Measurements from ENCODE around the gene ACOT8.

Gene ACOT8

GRCh38 chr20:45836841-45837240 lies 20.4 kb downstream of the ACOT8 start:
- H2AFZ ChIP-seq (ENCODE audit: low read length), result no peak overlapping the region
- no peaks in the 10 kb centered on the region for H3K36me3 ChIP-seq (replicated peaks; ENCODE audit: insufficient read depth, low read length)
- no peak overlapping the region for H3K4me2 ChIP-seq (ENCODE audit: low read depth, low read length)
- H3K9ac ChIP-seq (ENCODE audit: low read length), result no peak overlapping the region
- H3K27ac ChIP-seq (ENCODE audit: low read length), result no peak overlapping the region
- no peaks in the 10 kb centered on the region for H3K27me3 ChIP-seq (replicated peaks; ENCODE audit: insufficient read depth, low read length)
- no peak overlapping the region for H3K4me3 ChIP-seq (ENCODE audit: low read length)
- no peaks in the 10 kb centered on the region for H3K9me2 ChIP-seq (replicated peaks; ENCODE audit: insufficient read depth, low read length)
- H3K4me1 ChIP-seq (ENCODE audit: low read length), result no peaks in the 10 kb centered on the region
- H4K20me1 ChIP-seq (ENCODE audit: insufficient read depth, low read length), result no peaks in the 10 kb centered on the region
- DNase-seq, result no peak
- H3F3A ChIP-seq (ENCODE audit: insufficient read depth, low read length), result no peaks in the 10 kb centered on the region
- no peaks in the 10 kb centered on the region for H3K79me2 ChIP-seq (ENCODE audit: low read length)
- no peaks in the 10 kb centered on the region for H3K9me3 ChIP-seq (replicated peaks; ENCODE audit: insufficient read depth, low read length)
- no peak for TF ChIP-seq EZH2 (optimal IDR thresholded peaks at IDR 0.05; ENCODE audit: low read depth, low read length)
- TF ChIP-seq EZH2phosphoT487 (IDR thresholded peaks at IDR 0.05; ENCODE audit: low read length), result no peak
- TF ChIP-seq, protein P1, sequence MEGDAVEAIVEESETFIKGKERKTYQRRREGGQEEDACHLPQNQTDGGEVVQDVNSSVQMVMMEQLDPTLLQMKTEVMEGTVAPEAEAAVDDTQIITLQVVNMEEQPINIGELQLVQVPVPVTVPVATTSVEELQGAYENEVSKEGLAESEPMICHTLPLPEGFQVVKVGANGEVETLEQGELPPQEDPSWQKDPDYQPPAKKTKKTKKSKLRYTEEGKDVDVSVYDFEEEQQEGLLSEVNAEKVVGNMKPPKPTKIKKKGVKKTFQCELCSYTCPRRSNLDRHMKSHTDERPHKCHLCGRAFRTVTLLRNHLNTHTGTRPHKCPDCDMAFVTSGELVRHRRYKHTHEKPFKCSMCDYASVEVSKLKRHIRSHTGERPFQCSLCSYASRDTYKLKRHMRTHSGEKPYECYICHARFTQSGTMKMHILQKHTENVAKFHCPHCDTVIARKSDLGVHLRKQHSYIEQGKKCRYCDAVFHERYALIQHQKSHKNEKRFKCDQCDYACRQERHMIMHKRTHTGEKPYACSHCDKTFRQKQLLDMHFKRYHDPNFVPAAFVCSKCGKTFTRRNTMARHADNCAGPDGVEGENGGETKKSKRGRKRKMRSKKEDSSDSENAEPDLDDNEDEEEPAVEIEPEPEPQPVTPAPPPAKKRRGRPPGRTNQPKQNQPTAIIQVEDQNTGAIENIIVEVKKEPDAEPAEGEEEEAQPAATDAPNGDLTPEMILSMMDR (IDR thresholded peaks at IDR 0.05; ENCODE audit: low read length), result no peak

GRCh38 chr20:45835825-45836224 lies 21.4 kb downstream of the ACOT8 start:
- Histone ChIP-seq H4K20me1 (ENCODE audit: insufficient read depth, low read length) (no peaks in the 10 kb centered on the region), H3K4me2 (ENCODE audit: low read depth, low read length) (no peak overlapping the region), H3K4me1 (ENCODE audit: low read length) (no peaks in the 10 kb centered on the region), H3K9ac (ENCODE audit: low read length) (no peak overlapping the region), H3F3A (ENCODE audit: insufficient read depth, low read length) (no peaks in the 10 kb centered on the region), H3K79me2 (ENCODE audit: low read length) (no peaks in the 10 kb centered on the region), H3K27me3 (replicated peaks; ENCODE audit: insufficient read depth, low read length) (no peaks in the 10 kb centered on the region), H3K9me2 (replicated peaks; ENCODE audit: insufficient read depth, low read length) (no peaks in the 10 kb centered on the region), H3K36me3 (replicated peaks; ENCODE audit: insufficient read depth, low read length) (no peaks in the 10 kb centered on the region), H3K4me3 (ENCODE audit: low read length) (no peak overlapping the region), H3K9me3 (replicated peaks; ENCODE audit: insufficient read depth, low read length) (no peaks in the 10 kb centered on the region), H2AFZ (ENCODE audit: low read length) (no peak overlapping the region), H3K27ac (ENCODE audit: low read length) (no peak overlapping the region)
- TF ChIP-seq, protein P1 (IDR thresholded peaks at IDR 0.05; ENCODE audit: low read length), result no peak
- no peak for TF ChIP-seq EZH2phosphoT487 (IDR thresholded peaks at IDR 0.05; ENCODE audit: low read length)
- no peak for TF ChIP-seq EZH2 (optimal IDR thresholded peaks at IDR 0.05; ENCODE audit: low read depth, low read length)
- no peak for DNase-seq

DNA sequence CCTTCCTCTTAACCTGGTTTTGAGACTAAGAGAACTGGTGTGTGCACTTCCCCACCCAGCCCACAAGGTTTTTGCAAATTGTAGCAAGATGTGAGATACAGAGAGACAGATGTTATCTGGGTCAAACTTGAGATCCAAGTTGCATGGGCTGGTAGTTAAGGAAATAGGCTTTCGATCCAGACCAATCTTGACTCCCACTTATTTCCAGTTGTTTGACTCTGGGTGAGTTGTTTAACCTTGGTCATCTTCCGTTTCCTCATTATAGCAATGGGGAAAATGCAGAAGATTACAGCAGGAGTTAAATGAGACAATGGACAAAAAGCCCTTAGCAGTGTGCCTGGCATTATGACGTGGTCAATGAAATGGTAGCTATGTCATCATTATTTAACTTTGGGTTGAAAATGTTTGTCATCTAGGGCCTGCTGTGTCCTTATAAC lies 21.8 kb downstream of the ACOT8 start:
- Histone ChIP-seq H3K9me2 (replicated peaks; ENCODE audit: insufficient read depth, low read length) (no peaks in the 10 kb centered on the region), H3K79me2 (ENCODE audit: low read length) (no peaks in the 10 kb centered on the region), H4K20me1 (ENCODE audit: insufficient read depth, low read length) (no peaks in the 10 kb centered on the region), H3K9me3 (replicated peaks; ENCODE audit: insufficient read depth, low read length) (no peaks in the 10 kb centered on the region), H3K27ac (ENCODE audit: low read length) (no peak overlapping the region), H3K4me2 (ENCODE audit: low read depth, low read length) (no peak overlapping the region), H3K27me3 (replicated peaks; ENCODE audit: insufficient read depth, low read length) (no peaks in the 10 kb centered on the region), H2AFZ (ENCODE audit: low read length) (no peak overlapping the region), H3F3A (ENCODE audit: insufficient read depth, low read length) (no peaks in the 10 kb centered on the region), H3K4me1 (ENCODE audit: low read length) (no peaks in the 10 kb centered on the region), H3K4me3 (ENCODE audit: low read length) (no peak overlapping the region), H3K36me3 (replicated peaks; ENCODE audit: insufficient read depth, low read length) (no peaks in the 10 kb centered on the region), H3K9ac (ENCODE audit: low read length) (no peak overlapping the region)
- DNase-seq, result no peak
- TF ChIP-seq EZH2phosphoT487 (IDR thresholded peaks at IDR 0.05; ENCODE audit: low read length) (no peak), EZH2 (optimal IDR thresholded peaks at IDR 0.05; ENCODE audit: low read depth, low read length) (no peak)
- TF ChIP-seq, protein P1 (IDR thresholded peaks at IDR 0.05; ENCODE audit: low read length), result no peak

Data from MM.1S (cell line).